Spinal cord (tissue), 10 donors: ENCODE results near the gene NUP98. TPM values are rescaled to one million over a fixed set of nuclear protein-coding genes. Genes with fewer than 3 reads are reported as not detected.
"Not testable (repeated sequence)": the region's sequence is repeated elsewhere in the genome, so short reads cannot be mapped to it uniquely, and the experiment has no call there.

Experiments
- DNase-seq, 6 donors: peaks; one replicate each; pipeline versions ENCODE4 v3.0.0 to v3.0.0-alpha.2; 2013 to 2015; ENCODE audit warnings: low spot score in 6 of 6, low read depth in 4 of 6
- H3K27ac ChIP-seq: one replicate; pipeline ENCODE4 v1.5.1; 2013; ENCODE audit warnings: low read depth, low read length, control low read depth
- H3K27me3 ChIP-seq: one replicate; pipeline ENCODE4 v1.6.1; 2013; ENCODE audit warnings: low read length; ENCODE audit not compliant: control insufficient read depth, insufficient read depth
- H3K36me3 ChIP-seq: one replicate; pipeline ENCODE4 v1.6.1; 2013; ENCODE audit warnings: low read length; ENCODE audit not compliant: control insufficient read depth, insufficient read depth
- H3K4me1 ChIP-seq: one replicate; pipeline ENCODE4 v1.6.1; 2013; ENCODE audit warnings: low read length; ENCODE audit not compliant: control insufficient read depth, insufficient read depth
- H3K4me3 ChIP-seq: one replicate; pipeline ENCODE4 v1.5.1; 2013; ENCODE audit warnings: low read depth, low read length, control low read depth
- H3K9me3 ChIP-seq: one replicate; pipeline ENCODE4 v1.6.1; 2013; ENCODE audit warnings: low read length; ENCODE audit not compliant: control insufficient read depth, insufficient read depth
- WGBS: methylation state at CpG from one replicate; pipeline ENCODE4 v1.1.5; 2013; ENCODE audit warnings: missing lambda C conversion rate; ENCODE audit not compliant: insufficient coverage; 5-methylcytosine and 5-hydroxymethylcytosine counted together
- polyA plus RNA-seq, 2 donors: library from polyadenylated mRNA; unstranded; fragments of 120-200 nt; gene quantifications; one replicate each; pipeline ENCODE4 v1.2.1, GENCODE V29; 2013; ENCODE audit not compliant: insufficient read length in 2 of 2
- total RNA-seq, 2 donors: library from RNA; depleted of rRNA in 1 of 2; stranded (reverse); fragments of 120-200 nt in 1 of 2; fragments of >200 nt in 1 of 2; gene quantifications; one replicate each; pipeline versions ENCODE4 v1.2.3 to v1.2.4, GENCODE V29; 2013 to 2014
- donor health status: healthy.

NUP98 gene
- total and polyA plus RNA-seq, 4 donors: 36.0 to 72.7 (median 52.1) TPM

- H3K27me3 ChIP-seq, H3K9me3 ChIP-seq, H3K4me3 ChIP-seq, H3K36me3 ChIP-seq, H3K4me1 ChIP-seq, H3K27ac ChIP-seq, DNase-seq: not testable (repeated sequence)
- 85% methylated on average over 5 of the region's 5 CpGs for WGBS
Measured at GRCh38 chr11:3657331-3657730, 140.0 kb downstream of the NUP98 start.

GRCh38 chr11:3655547-3655946, 141.8 kb downstream of the NUP98 start:
- Histone ChIP-seq H3K4me1 (no peaks in the 10 kb centered on the region), H3K27ac (no peak overlapping the region), H3K36me3 (no peaks in the 10 kb centered on the region), H3K4me3 (no peak overlapping the region), H3K9me3 (no peaks in the 10 kb centered on the region), H3K27me3 (no peaks in the 10 kb centered on the region)
- no peak for DNase-seq
- WGBS: 91% methylated on average over 3 of the region's 3 CpGs

- H3K4me3 ChIP-seq, H3K9me3 ChIP-seq, DNase-seq, H3K36me3 ChIP-seq, H3K27ac ChIP-seq, H3K27me3 ChIP-seq, H3K4me1 ChIP-seq: not testable (repeated sequence)
- 86% methylated on average over 1 of the region's 3 CpGs for WGBS
Measured at GRCh38 chr11:3652514-3652913, 144.8 kb downstream of the NUP98 start.

GRCh38 chr11:3649374-3649773, 148.0 kb downstream of the NUP98 start:
- H3K4me3 ChIP-seq, H3K27me3 ChIP-seq, DNase-seq, H3K4me1 ChIP-seq, H3K27ac ChIP-seq, H3K36me3 ChIP-seq, H3K9me3 ChIP-seq: not testable (repeated sequence)
- WGBS: 41% methylated on average over 9 of the region's 9 CpGs

GRCh38 chr11:3648843-3649242, 148.5 kb downstream of the NUP98 start:
- H3K4me1 ChIP-seq, H3K36me3 ChIP-seq: not testable (repeated sequence)
- 91% methylated on average over 12 of the region's 13 CpGs for WGBS

GRCh38 chr11:3645552-3645951, 151.8 kb downstream of the NUP98 start:
- Histone ChIP-seq H3K4me1 (peaks cover 20% of the 10 kb centered on the region), H3K4me3 (no peak overlapping the region), H3K36me3 (no peaks in the 10 kb centered on the region), H3K27me3 (peaks cover 6% of the 10 kb centered on the region), H3K27ac (no peak overlapping the region), H3K9me3 (no peaks in the 10 kb centered on the region)
- no peak for DNase-seq
- 92% methylated on average over 5 of the region's 7 CpGs for WGBS

More at GRCh38 chr11:3648843-3649242, 148.5 kb downstream of the NUP98 start:
- not testable (repeated sequence) for H3K9me3 ChIP-seq, DNase-seq, H3K4me3 ChIP-seq, H3K27ac ChIP-seq, H3K27me3 ChIP-seq

- no peak within 1 kb of the TSS for H3K4me3 ChIP-seq
- H3K36me3 ChIP-seq: no peaks in the 10 kb centered on the region
- H3K27me3 ChIP-seq: peaks cover 6% of the 10 kb centered on the region
- WGBS: 96% methylated on average over 2 of the region's 4 CpGs
- peaks cover 20% of the 10 kb centered on the region for H3K4me1 ChIP-seq
- no peaks in the 10 kb centered on the region for H3K9me3 ChIP-seq
- DNase-seq: no peak
- H3K27ac ChIP-seq: no peak within 1 kb of the TSS
Measured at GRCh38 chr11:3644817-3645235, 152.5 kb downstream of the NUP98 start, which contains the start of gene ART1. TSS of gene ART1 (plus strand) at chr11:3645128. CDS start at chr11:3659214, 14,086 bp downstream.

GRCh38 chr11:3643102-3643546, 154.2 kb downstream of the NUP98 start:
- not testable (repeated sequence) for H3K9me3 ChIP-seq, H3K36me3 ChIP-seq, H3K27ac ChIP-seq, H3K4me3 ChIP-seq, DNase-seq, H3K27me3 ChIP-seq
- 53% methylated on average over 8 of the region's 11 CpGs for WGBS
- peaks cover 20% of the 10 kb centered on the region for H3K4me1 ChIP-seq

GRCh38 chr11:3642071-3642951, 155.0 kb downstream of the NUP98 start:
- Histone ChIP-seq H3K36me3 (no peaks in the 10 kb centered on the region), H3K4me3 (peak overlapping the region; percentile 54), H3K27me3 (peaks cover 4% of the 10 kb centered on the region), H3K27ac (no peak overlapping the region), H3K4me1 (peaks cover 20% of the 10 kb centered on the region), H3K9me3 (no peaks in the 10 kb centered on the region)
- DNase-seq: peak; percentile 43 to 95 (median 62)
- 0% methylated on average over 50 of the region's 55 CpGs for WGBS

- peak within 1 kb of the TSS; percentile 54 for H3K4me3 ChIP-seq
- WGBS: 4% methylated on average over 17 of the region's 21 CpGs
- H3K4me1 ChIP-seq: peaks cover 20% of the 10 kb centered on the region
- H3K27me3 ChIP-seq: peaks cover 4% of the 10 kb centered on the region
- H3K9me3 ChIP-seq: no peaks in the 10 kb centered on the region
- no peak for DNase-seq
- no peak within 1 kb of the TSS for H3K27ac ChIP-seq
- no peaks in the 10 kb centered on the region for H3K36me3 ChIP-seq
Measured at GRCh38 chr11:3641701-3642070, 155.7 kb downstream of the NUP98 start, which contains the start of gene ART5. TSS of gene ART5 (minus strand) at chr11:3641992. CDS start at chr11:3641862, 130 bp downstream.
